NT2/D1 (cell line): ENCODE results near the gene OGFOD2.
"Not testable (repeated sequence)": the region's sequence is repeated elsewhere in the genome, so short reads cannot be mapped to it uniquely, and the experiment has no call there.

Source experiments
- DNase-seq: peaks from one replicate; pipeline ENCODE4 v3.0.0-alpha.2; 2011; ENCODE audit warnings: low read depth, low spot score
- H3K27me3 ChIP-seq: 2 replicates; pipeline ENCODE4 v1.6.0; 2011; ENCODE audit warnings: mild to moderate bottlenecking; ENCODE audit not compliant: insufficient read length, insufficient read depth
- H3K36me3 ChIP-seq: 2 replicates; pipeline ENCODE4 v1.6.1; 2011; ENCODE audit warnings: mild to moderate bottlenecking, low read length, mixed read lengths; ENCODE audit not compliant: insufficient read depth, insufficient read length
- H3K4me1 ChIP-seq: 2 replicates; pipeline ENCODE4 v1.5.1; 2011; ENCODE audit not compliant: insufficient read depth, insufficient read length
- H3K4me3 ChIP-seq: 2 replicates; pipeline ENCODE4 v1.5.1; 2011; ENCODE audit warnings: low read depth; ENCODE audit not compliant: insufficient read length
- H3K9ac ChIP-seq: 2 replicates; pipeline ENCODE4 v1.6.0; 2011; ENCODE audit warnings: low read depth; ENCODE audit not compliant: insufficient read length
- H3K9me3 ChIP-seq: 2 replicates; pipeline ENCODE4 v1.5.1; 2011; ENCODE audit warnings: mild to moderate bottlenecking, low read length; ENCODE audit not compliant: insufficient read depth
- SUZ12 ChIP-seq: IDR thresholded peaks from 2 replicates; pipeline ENCODE4 v1.6.1; 2011; ENCODE audit not compliant: insufficient read length, insufficient read depth; ENCODE audit errors: extremely low read depth
- YY1 ChIP-seq: IDR thresholded peaks from 2 replicates; pipeline ENCODE4 v1.6.1; 2011; ENCODE audit not compliant: insufficient read length, insufficient read depth
- ZNF274 ChIP-seq: IDR thresholded peaks from 2 replicates; pipeline ENCODE4 v1.6.1; 2011; ENCODE audit warnings: mild to moderate bottlenecking, low read depth, low read length

The OGFOD2 gene

DNA sequence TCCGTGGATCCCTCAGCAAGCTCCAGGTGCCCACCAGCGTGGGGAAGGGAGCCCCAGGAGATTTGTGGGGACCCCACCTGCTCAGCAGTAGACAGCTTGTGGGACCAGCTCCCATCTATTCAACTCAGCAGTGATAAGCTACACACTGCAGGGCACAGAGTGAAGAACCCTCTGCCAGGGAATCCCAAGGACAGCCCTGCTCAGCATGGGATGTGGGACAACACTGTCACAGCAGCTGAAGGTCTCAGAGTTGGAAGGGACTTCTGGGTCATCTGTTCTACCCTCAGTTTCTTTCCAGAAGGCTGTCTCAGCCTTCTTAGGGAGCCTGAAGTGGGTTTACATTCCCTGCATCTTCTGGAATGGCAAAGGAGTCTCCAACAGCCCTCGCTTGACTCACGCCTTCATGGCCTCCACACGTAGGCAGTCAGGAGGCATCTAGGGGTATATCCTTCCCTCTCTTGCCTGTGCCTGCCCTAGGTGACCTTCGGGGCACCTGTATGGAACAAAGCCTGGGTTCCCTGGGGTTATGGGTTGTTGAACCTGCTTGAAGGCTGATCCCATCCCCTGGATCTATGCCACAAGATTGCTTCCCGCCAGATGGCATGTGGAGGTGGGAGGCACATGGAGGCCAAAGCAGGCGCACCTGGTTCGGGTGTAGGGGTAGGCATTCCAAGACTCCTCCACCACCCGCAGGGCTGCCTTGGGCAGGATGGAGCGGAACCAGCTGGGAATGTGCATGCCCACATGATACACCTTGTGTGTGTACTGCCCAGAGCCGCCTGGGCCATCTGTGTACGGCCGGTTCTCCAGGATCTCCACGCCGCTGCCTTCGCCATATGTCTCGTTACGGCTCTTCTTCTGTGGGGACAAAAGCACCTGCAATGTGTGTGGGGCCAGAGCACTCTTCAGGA lies 38.4 kb downstream of the OGFOD2 start:
- peaks cover 5% of the 10 kb centered on the region for H3K4me1 ChIP-seq
- no peak overlapping the region for H3K4me3 ChIP-seq
- H3K9ac ChIP-seq = no peak overlapping the region
- peaks cover 39% of the 10 kb centered on the region for H3K36me3 ChIP-seq
- DNase-seq = no peak
- no peaks in the 10 kb centered on the region for H3K27me3 ChIP-seq
- no peaks in the 10 kb centered on the region for H3K9me3 ChIP-seq
- TF ChIP-seq SUZ12 (no peak), ZNF274 (no peak), YY1 (no peak)

DNA sequence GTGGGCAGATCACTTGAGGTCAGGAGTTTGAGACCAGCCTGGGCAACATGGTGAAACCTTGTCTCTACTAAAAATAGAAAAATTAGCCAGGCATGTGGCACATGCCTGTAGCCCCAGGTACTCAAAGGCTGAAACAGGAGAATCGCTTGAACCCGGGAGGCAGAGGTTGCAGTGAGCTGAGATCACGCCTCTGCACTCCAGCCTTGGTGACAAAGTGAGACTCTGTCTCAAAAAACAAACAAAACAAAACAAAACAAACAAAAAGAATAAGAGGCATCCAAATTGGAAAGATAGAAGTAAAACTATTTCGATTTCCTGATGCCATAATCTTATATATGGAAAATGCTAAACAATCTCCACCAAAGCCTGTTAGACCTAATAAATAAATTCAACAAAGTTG lies 39.4 kb downstream of the OGFOD2 start:
- H3K4me3 ChIP-seq, H3K9me3 ChIP-seq, DNase-seq, H3K27me3 ChIP-seq, H3K4me1 ChIP-seq, H3K9ac ChIP-seq: not testable (repeated sequence)
- H3K36me3 ChIP-seq = peaks cover 30% of the 10 kb centered on the region

DNA sequence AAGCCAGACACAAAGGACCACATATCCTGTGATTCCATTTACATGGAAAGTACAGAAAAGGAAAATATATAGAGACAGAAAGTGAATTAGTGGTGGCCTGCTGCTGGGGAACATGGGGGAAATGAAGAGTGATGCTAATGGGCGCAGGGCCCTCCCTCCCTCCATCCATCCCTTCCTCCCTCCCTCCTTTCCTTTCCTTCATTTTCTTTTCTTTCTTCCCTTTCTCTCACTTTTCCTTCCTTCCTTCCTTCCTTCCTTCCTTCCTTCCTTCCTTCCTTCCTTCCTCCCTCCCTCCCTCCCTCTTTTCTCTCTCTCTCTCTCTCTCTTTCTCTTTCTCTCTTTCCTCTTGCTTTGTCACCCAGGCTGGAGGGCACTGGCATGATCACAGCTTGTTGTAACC lies 42.7 kb downstream of the OGFOD2 start:
- no peak for DNase-seq
- peaks cover 3% of the 10 kb centered on the region for H3K4me1 ChIP-seq
- no peak overlapping the region for H3K4me3 ChIP-seq
- H3K9me3 ChIP-seq = no peaks in the 10 kb centered on the region
- H3K9ac ChIP-seq = no peak overlapping the region
- H3K27me3 ChIP-seq = no peaks in the 10 kb centered on the region
- H3K36me3 ChIP-seq = peaks cover 10% of the 10 kb centered on the region
- no peak for TF ChIP-seq ZNF274
- no peak for TF ChIP-seq SUZ12
- no peak for TF ChIP-seq YY1

DNA sequence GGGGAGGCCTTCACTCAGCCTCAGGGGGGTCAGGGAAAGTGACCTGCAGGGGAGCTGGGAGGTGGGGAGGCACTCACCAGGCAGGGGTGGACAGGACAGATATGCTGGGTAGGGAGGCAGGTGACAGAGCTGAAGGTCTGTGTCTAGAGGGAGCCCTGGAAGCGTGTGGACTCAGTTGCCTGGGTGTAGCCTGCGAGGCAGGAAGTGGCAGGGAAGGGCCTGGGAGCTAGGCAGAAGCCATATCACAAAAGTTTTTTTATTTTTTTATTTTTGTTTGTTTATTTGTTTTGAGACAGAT lies 44.7 kb downstream of the OGFOD2 start:
- DNase-seq = no peak
- TF ChIP-seq YY1 (no peak), SUZ12 (no peak), ZNF274 (no peak)
- Histone ChIP-seq H3K4me1 (peaks cover 8% of the 10 kb centered on the region), H3K36me3 (no peaks in the 10 kb centered on the region), H3K9ac (no peak overlapping the region), H3K27me3 (no peaks in the 10 kb centered on the region), H3K4me3 (no peak overlapping the region), H3K9me3 (no peaks in the 10 kb centered on the region)

DNA sequence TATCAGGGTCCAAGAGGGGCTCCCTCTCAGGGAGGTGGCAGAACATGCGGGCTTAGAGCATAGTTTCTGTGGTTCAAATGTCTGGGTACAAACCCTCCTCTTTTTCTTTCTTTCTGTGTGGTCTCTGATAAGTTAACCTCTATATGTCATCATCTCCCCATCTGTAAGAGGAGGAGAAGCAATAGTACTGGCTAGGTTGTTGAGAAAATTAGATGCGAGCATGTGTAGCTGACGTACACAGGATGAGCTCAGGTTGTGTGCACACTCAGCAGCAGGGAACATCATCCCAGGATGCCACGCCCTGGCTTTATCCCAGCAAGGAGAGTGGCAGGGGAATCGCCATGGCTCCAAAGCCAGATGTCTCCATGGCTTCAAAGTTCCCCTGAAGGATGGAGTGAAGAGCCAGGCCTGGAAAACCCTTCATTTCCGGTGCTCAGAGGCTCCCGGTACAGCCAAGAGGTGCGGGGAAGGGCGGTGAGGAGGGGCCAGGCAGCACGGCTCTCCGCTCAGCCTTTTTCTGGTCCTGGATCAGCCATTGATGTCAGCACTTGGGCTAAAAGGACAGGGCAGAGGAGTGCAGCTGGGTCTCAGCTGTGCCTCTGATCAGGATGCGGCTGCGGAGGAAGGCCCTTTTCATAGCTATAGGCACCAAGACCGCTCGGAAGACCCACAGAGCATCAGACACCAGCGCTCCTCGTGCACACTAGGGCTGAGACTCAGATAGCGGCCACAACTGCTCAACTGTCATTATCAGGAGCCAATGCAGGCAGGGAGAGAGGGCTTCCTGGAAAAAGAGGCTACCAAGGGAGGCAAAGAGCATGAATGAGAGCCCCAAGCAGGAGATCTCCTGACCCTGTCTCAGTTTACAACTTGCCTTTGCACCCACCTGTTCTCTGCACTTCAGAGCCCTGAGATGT lies 46.9 kb downstream of the OGFOD2 start:
- Histone ChIP-seq H3K27me3 (no peaks in the 10 kb centered on the region), H3K36me3 (peaks cover 2% of the 10 kb centered on the region), H3K4me1 (peaks cover 8% of the 10 kb centered on the region), H3K9ac (no peak overlapping the region), H3K4me3 (no peak overlapping the region), H3K9me3 (no peaks in the 10 kb centered on the region)
- no peak for TF ChIP-seq ZNF274
- no peak for TF ChIP-seq SUZ12
- no peak for TF ChIP-seq YY1
- DNase-seq = no peak

DNA sequence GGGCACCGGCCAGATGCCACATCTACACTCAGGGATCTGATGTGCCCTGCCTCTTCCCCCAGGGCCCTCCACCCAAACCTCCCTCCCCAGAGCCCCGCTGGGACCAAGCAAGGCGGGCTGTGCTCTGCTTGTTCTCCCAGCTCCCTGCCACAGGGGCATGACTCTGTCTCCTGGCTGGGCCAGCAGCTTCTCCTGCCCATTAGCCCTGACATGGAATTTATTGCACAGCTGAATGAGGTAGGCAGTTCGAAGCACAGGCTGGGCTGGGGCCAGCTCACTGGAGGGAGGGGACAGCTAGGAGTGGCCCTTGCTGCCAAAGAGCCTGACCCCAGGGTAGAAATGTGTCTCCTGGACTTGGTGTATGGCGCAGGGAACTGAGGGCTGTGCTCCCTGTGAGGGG lies 47.8 kb downstream of the OGFOD2 start:
- Histone ChIP-seq H3K4me3 (no peak overlapping the region), H3K27me3 (no peaks in the 10 kb centered on the region), H3K9me3 (no peaks in the 10 kb centered on the region), H3K4me1 (peaks cover 8% of the 10 kb centered on the region), H3K36me3 (peaks cover 11% of the 10 kb centered on the region), H3K9ac (no peak overlapping the region)
- TF ChIP-seq ZNF274 (no peak), YY1 (no peak), SUZ12 (no peak)
- DNase-seq = no peak

DNA sequence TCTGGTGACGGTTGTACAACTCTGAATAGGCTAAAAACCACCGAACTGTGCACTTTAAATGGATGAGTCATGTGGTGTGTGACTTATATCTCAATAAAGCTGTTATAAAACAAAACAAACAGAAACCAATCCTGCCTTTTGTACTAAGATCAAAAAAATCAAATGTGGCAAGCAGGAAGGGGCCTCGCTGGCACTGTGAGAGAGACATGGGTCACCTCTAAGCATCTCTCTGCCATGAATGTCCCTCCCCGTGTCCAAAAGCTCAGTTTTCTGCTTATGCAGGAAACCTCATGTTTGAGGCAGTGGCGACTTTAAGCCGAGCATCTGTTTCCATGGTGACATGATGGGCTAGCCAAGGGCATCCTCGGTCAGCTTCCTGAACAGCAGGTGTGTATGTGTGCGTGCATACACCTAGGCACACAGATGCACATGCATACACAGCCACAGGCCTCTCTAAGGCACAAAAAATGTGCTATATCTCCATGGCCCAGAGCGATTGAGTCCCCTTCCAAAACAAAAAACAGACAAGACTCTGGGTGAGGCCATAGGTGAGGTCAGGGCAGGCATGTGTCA lies 49.9 kb downstream of the OGFOD2 start:
- no peak for TF ChIP-seq ZNF274
- no peak for TF ChIP-seq SUZ12
- no peak for TF ChIP-seq YY1
- Histone ChIP-seq H3K9me3 (no peaks in the 10 kb centered on the region), H3K9ac (no peak overlapping the region), H3K4me3 (no peak overlapping the region), H3K27me3 (no peaks in the 10 kb centered on the region), H3K36me3 (peaks cover 11% of the 10 kb centered on the region), H3K4me1 (peaks cover 5% of the 10 kb centered on the region)
- DNase-seq = no peak
